H1 (cell line): ENCODE measurements around the gene SLC13A2. TPM values are rescaled to one million over a fixed set of nuclear protein-coding genes. Genes with fewer than 3 reads are reported as not detected.

Experiments
- CTCF ChIA-PET: fragments of 300-600 bp; sonication (Branson Sonifier 250); formaldehyde crosslinking; loops from one replicate; lab custom pipeline; 2021; ENCODE audit not compliant: partially characterized antibody; lab: Charles Lee
- POLR2A ChIA-PET: fragments of 300-600 bp; sonication (Branson Sonifier 250); formaldehyde crosslinking; loops from one replicate; lab custom pipeline; 2021; ENCODE audit warnings: inconsistent platforms; ENCODE audit not compliant: partially characterized antibody; lab: Charles Lee
- DNase-seq, 2 experiments: peaks; one replicate each; pipeline versions ENCODE4 v3.0.0 to v3.0.0-alpha.2; 2010 to 2022; ENCODE audit warnings: low spot score in 2 of 2, low read depth in 1 of 2, mixed read lengths in 1 of 2
- FAIRE-seq: peaks from 2 replicates; lab custom pipeline; 2011; peaks lifted over from hg19 to GRCh38; lab: Jason Lieb, UNC
- H2AFZ ChIP-seq: 2 replicates; pipeline ENCODE4 v1.8.1; 2012; ENCODE audit warnings: low read length, inconsistent platforms
- H2AK5ac ChIP-seq: 2 replicates; pipeline ENCODE4 v1.6.1; 2013; ENCODE audit warnings: low read depth, low read length
- H2BK120ac ChIP-seq: replicated peaks from 2 replicates; pipeline ENCODE3; 2013; ENCODE audit warnings: low read depth, low read length, inconsistent platforms
- H2BK12ac ChIP-seq: 2 replicates; pipeline ENCODE4 v1.6.1; 2013; ENCODE audit warnings: low read depth, low read length
- H2BK15ac ChIP-seq: 2 replicates; pipeline ENCODE4 v1.6.1; 2013; ENCODE audit warnings: low read length
- H2BK20ac ChIP-seq: 2 replicates; pipeline ENCODE4 v1.6.1; 2013; ENCODE audit warnings: low read length
- H2BK5ac ChIP-seq: 2 replicates; pipeline ENCODE4 v1.6.1; 2013; ENCODE audit warnings: low read depth, low read length
- H3K14ac ChIP-seq: 2 replicates; pipeline ENCODE4 v1.6.1; 2013; ENCODE audit warnings: inconsistent platforms; ENCODE audit not compliant: insufficient read length
- H3K18ac ChIP-seq: 2 replicates; pipeline ENCODE4 v1.6.1; 2013; ENCODE audit warnings: low read length; ENCODE audit errors: extremely low read depth
- H3K23ac ChIP-seq: 2 replicates; pipeline ENCODE4 v1.6.1; 2013; ENCODE audit warnings: inconsistent platforms; ENCODE audit not compliant: insufficient read length
- H3K23me2 ChIP-seq: 2 replicates; pipeline ENCODE4 v1.6.1; 2013; ENCODE audit warnings: low read depth, low read length
- H3K27ac ChIP-seq: 2 replicates; pipeline ENCODE4 v1.6.1; 2011; ENCODE audit warnings: low read depth, low read length, inconsistent platforms
- H3K27me3 ChIP-seq, 4 experiments: replicated peaks in 1 of 4; 1 replicate in 1 of 4; 2 replicates in 3 of 4; pipeline versions ENCODE4 v1.6.1 to v1.8.1; 2011 to 2013; ENCODE audit warnings: low read length in 3 of 4, mild to moderate bottlenecking in 3 of 4, inconsistent platforms in 2 of 4, mixed read lengths in 2 of 4, moderate library complexity in 1 of 4; ENCODE audit not compliant: control insufficient read depth in 3 of 4, insufficient read depth in 3 of 4; ENCODE audit errors: extremely low read depth in 1 of 4
- H3K36me3 ChIP-seq, 4 experiments: 2 replicates each; pipeline versions ENCODE4 v1.6.1 to v1.8.1; 2011 to 2013; ENCODE audit warnings: mild to moderate bottlenecking in 4 of 4, low read length in 3 of 4, moderate library complexity in 2 of 4, control low read depth in 1 of 4, inconsistent platforms in 1 of 4; ENCODE audit not compliant: insufficient read depth in 4 of 4, control insufficient read depth in 2 of 4
- H3K4ac ChIP-seq: replicated peaks from 2 replicates; pipeline ENCODE3; 2013; ENCODE audit warnings: low read length, low read depth, mixed read lengths, inconsistent platforms; ENCODE audit not compliant: insufficient read length
- H3K4me1 ChIP-seq, 4 experiments: replicated peaks in 1 of 4; 1 replicate in 1 of 4; 2 replicates in 3 of 4; pipeline versions ENCODE4 v1.6.1 to v1.8.1; 2011 to 2013; ENCODE audit warnings: low read length in 3 of 4, inconsistent platforms in 2 of 4, mixed read lengths in 1 of 4; ENCODE audit not compliant: insufficient read depth in 4 of 4, control insufficient read depth in 3 of 4
- H3K4me2 ChIP-seq, 2 experiments: 2 replicates each; pipeline versions ENCODE4 v1.6.1 to v1.8.1; 2011 to 2013; ENCODE audit warnings: low read depth in 2 of 2, low read length in 2 of 2, control low read depth in 1 of 2, inconsistent platforms in 1 of 2, mild to moderate bottlenecking in 1 of 2; ENCODE audit not compliant: insufficient read depth in 1 of 2
- H3K4me3 ChIP-seq, 4 experiments: fragments of 200-600, 300-600 bp in 1 of 4; sonication (generic), shearing (Covaris generic), sonication (Bioruptor Twin) in 1 of 4; 2 replicates each; pipeline versions ENCODE4 v1.5.1 to v1.8.1; 2011 to 2016; ENCODE audit warnings: low read length in 4 of 4, low read depth in 3 of 4, control low read depth in 2 of 4, inconsistent platforms in 2 of 4, mild to moderate bottlenecking in 2 of 4, mixed read lengths in 1 of 4, moderate library complexity in 1 of 4; ENCODE audit not compliant: insufficient read depth in 2 of 4; ENCODE audit errors: extremely low read depth in 1 of 4
- H3K56ac ChIP-seq: replicated peaks from 2 replicates; pipeline ENCODE3; 2013; ENCODE audit warnings: low read depth, mild to moderate bottlenecking, mixed read lengths, low read length, inconsistent platforms; ENCODE audit not compliant: insufficient read length
- H3K79me1 ChIP-seq: 2 replicates; pipeline ENCODE4 v1.6.1; 2013; ENCODE audit warnings: low read depth, low read length, control low read depth
- H3K79me2 ChIP-seq, 2 experiments: 2 replicates each; pipeline versions ENCODE4 v1.6.1 to v1.8.1; 2012 to 2013; ENCODE audit warnings: low read length in 2 of 2, mild to moderate bottlenecking in 2 of 2, inconsistent platforms in 1 of 2; ENCODE audit not compliant: insufficient read depth in 2 of 2, control insufficient read depth in 1 of 2
- H3K9ac ChIP-seq, 4 experiments: replicated peaks in 1 of 4; 1 replicate in 1 of 4; 2 replicates in 3 of 4; pipeline versions ENCODE4 v1.6.1 to v1.8.1; 2011 to 2013; ENCODE audit warnings: low read depth in 3 of 4, low read length in 3 of 4, control low read depth in 2 of 4, mild to moderate bottlenecking in 2 of 4, moderate library complexity in 2 of 4, inconsistent platforms in 1 of 4; ENCODE audit errors: extremely low read depth in 1 of 4
- H3K9me3 ChIP-seq, 2 experiments: 2 replicates each; pipeline versions ENCODE4 v1.6.1 to v1.8.1; 2012 to 2013; ENCODE audit warnings: mild to moderate bottlenecking in 2 of 2, moderate library complexity in 2 of 2, control low read depth in 1 of 2, inconsistent platforms in 1 of 2, low read depth in 1 of 2, low read length in 1 of 2, mixed read lengths in 1 of 2; ENCODE audit not compliant: insufficient read depth in 2 of 2
- H4K20me1 ChIP-seq, 2 experiments: replicated peaks in 1 of 2; 2 replicates each; pipeline versions ENCODE3 to v1.8.1; 2011 to 2013; ENCODE audit warnings: inconsistent platforms in 2 of 2, low read length in 2 of 2, mild to moderate bottlenecking in 1 of 2; ENCODE audit not compliant: insufficient read depth in 2 of 2, control insufficient read depth in 1 of 2
- H4K5ac ChIP-seq: 2 replicates; pipeline ENCODE4 v1.6.1; 2013; ENCODE audit warnings: low read length, low read depth, mixed read lengths, inconsistent platforms; ENCODE audit not compliant: insufficient read length
- H4K8ac ChIP-seq: 2 replicates; pipeline ENCODE4 v1.8.0; 2013; ENCODE audit warnings: mild to moderate bottlenecking, moderate library complexity, low read length, inconsistent platforms; ENCODE audit not compliant: insufficient read depth; ENCODE audit errors: extremely low read depth
- H4K91ac ChIP-seq: replicated peaks from 2 replicates; pipeline ENCODE3; 2013; ENCODE audit warnings: low read length, mixed read lengths, inconsistent platforms; ENCODE audit not compliant: insufficient read length
- CTCF ChIP-seq, 3 experiments: IDR thresholded peaks; 1 replicate in 2 of 3; 2 replicates in 1 of 3; pipeline versions ENCODE4 v1.5.1 to v1.6.1; 2011; ENCODE audit warnings: low read length in 3 of 3, mild to moderate bottlenecking in 3 of 3, inconsistent platforms in 2 of 3, low read depth in 1 of 3, moderate library complexity in 1 of 3; ENCODE audit not compliant: insufficient read depth in 1 of 3; ENCODE audit errors: control extremely low read depth in 1 of 3
- E2F6 ChIP-seq: IDR thresholded peaks from 2 replicates; pipeline ENCODE4 v1.6.1; 2012; ENCODE audit warnings: inconsistent platforms
- JUN ChIP-seq: IDR thresholded peaks from 2 replicates; pipeline ENCODE4 v1.6.1; 2011; ENCODE audit warnings: low read depth, mild to moderate bottlenecking, improper control_type of control experiment, low read length
- RXRA ChIP-seq: IDR thresholded peaks from 2 replicates; pipeline ENCODE4 v1.6.1; 2011; ENCODE audit warnings: low read depth, mild to moderate bottlenecking, low read length, moderate library complexity; ENCODE audit not compliant: insufficient read depth
- WGBS, 2 experiments: shearing (Covaris generic) in 1 of 2; methylation state at CpG; one replicate each; pipeline versions ENCODE4 v1.1.6 to v1.1.7; 2013 to 2015; ENCODE audit warnings: low lambda C conversion rate in 2 of 2, mixed read lengths in 2 of 2, inconsistent platforms in 1 of 2, low coverage in 1 of 2, missing lambda C conversion rate in 1 of 2; ENCODE audit not compliant: insufficient replicate concordance in 2 of 2, insufficient coverage in 1 of 2, insufficient read length in 1 of 2; ENCODE audit errors: extremely low coverage in 1 of 2, missing lambda C conversion rate in 1 of 2; 5-methylcytosine and 5-hydroxymethylcytosine counted together
- polyA plus RNA-seq, 7 experiments: library from polyadenylated mRNA; depleted of rRNA in 3 of 7; stranded (reverse) in 5 of 7; unstranded in 2 of 7; fragments of >200 nt in 5 of 7; fragments of 200-250 nt in 2 of 7; gene quantifications; 1 replicate in 5 of 7; 2 replicates in 1 of 7; 4 replicates in 1 of 7; pipeline versions ENCODE4 v1.2.1 to v1.2.3, GENCODE V29; 2011 to 2013; ENCODE audit warnings: missing spikeins in 2 of 7, mixed read lengths in 2 of 7
- total RNA-seq: library from RNA; stranded (reverse); fragmentation: NEBNext Ultra II Directional; extraction: Animal tissue kit (Norgen Biotek cat#: 25700); gene quantifications from 2 replicates; pipeline ENCODE4 v1.2.1, GENCODE V29; 2021

Gene SLC13A2
- total and polyA plus RNA-seq, 2 of the 8 experiments (the other 6 are each of a cell fraction or from before 2014, with no cell fraction given), result not detected

DNA sequence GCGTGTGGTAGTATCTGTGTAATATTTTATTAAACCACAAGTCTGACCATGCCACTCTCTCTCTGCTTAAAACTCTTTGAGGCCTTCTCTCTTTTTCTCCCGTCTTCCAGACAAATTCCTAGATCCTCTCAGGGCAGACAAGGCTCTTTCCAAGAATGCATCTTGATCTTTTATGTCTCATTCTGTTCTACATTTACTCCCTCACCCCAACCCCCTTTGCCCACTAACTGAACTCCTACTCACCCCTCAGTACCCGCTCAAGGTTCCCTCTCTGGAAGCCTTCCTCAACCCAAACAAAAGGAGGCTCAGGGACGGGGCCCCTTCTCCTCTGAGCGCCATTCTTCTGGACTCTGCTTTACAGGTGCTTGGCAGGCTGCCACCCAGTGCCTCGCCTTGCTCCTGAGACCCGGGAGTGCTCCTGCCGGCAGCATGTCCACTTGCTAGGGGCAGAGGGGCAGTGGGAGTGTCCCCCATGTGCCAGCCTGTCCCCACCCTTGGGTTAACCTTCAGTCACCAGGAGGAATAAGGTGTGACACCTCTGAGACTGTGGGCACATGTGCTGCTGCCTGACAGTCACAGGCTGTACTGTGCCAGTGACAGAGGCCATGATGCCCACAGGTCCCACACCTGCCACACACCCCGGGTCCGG, 9.2 kb downstream of the SLC13A2 start:
- CTCF ChIA-PET, result interaction anchor here (1.4 kb wide), 1 partner anchor 11 kb away, joined by 3 read pairs; no protein-coding TSS in a partner anchor
- Histone ChIP-seq H2BK15ac (0 out of 2 replicates have a peak overlapping the region, but pooled peaks have one; percentile 18), H4K91ac (no peak overlapping the region), H3K27ac (no peak overlapping the region), H4K8ac (no peak overlapping the region), H3K56ac (no peak overlapping the region), H3K23ac (no peak overlapping the region), H3K36me3 (no peaks in the 10 kb centered on the region), H4K20me1 (no peaks in the 10 kb centered on the region), H3K4me1 (peaks cover 3 to 12% (median 6%) of the 10 kb centered on the region in 4 experiments), H3K18ac (no peak overlapping the region), H2BK5ac (no peak overlapping the region), H2BK12ac (no peak overlapping the region), H4K5ac (no peak overlapping the region), H3K79me2 (no peaks in the 10 kb centered on the region), H3K4me2 (no peak overlapping the region), H3K27me3 (peaks cover 0 to 3% (median under 1%) of the 10 kb centered on the region in 4 experiments; a peak in 1 of 7 replicates), H3K9me3 (no peaks in the 10 kb centered on the region), H3K79me1 (no peaks in the 10 kb centered on the region), H2AFZ (no peak overlapping the region), H3K4me3 (no peak overlapping the region), H3K4ac (no peak overlapping the region), H2BK120ac (no peak overlapping the region), H3K14ac (no peak overlapping the region), H3K23me2 (no peaks in the 10 kb centered on the region), H2AK5ac (no peak overlapping the region), H2BK20ac (no peak overlapping the region), H3K9ac (no peak overlapping the region)
- FAIRE-seq (no peak), DNase-seq (no peak)
- WGBS, 2 experiments, result 88% methylated on average over 10 of the region's 10 CpGs; no CpG with 5 or more reads in 1 of the 2 experiments
- TF ChIP-seq E2F6 (no peak), CTCF (IDR thresholded peaks at IDR 0.05; ENCODE audit: control extremely low read depth in 1 of 3, insufficient read depth in 1 of 3, low read depth in 1 of 3, low read length in 3 of 3) (no peak), RXRA (no peak), JUN (no peak)
- POLR2A ChIA-PET, result no interaction called here
